Right lobe of liver (tissue), 4 donors: Measurements from ENCODE around the gene RUNX2.

Source experiments
- POLR2A ChIP-seq: fragments of 450-650 bp; IDR thresholded peaks from one replicate; pipeline ENCODE4 v1.6.1; 2017; ENCODE audit warnings: antibody characterized with exemption, mild to moderate bottlenecking
- TF ChIP-seq, protein P1 (sequence below), 4 donors: fragments of 200-600 bp in 3 of 4; fragments of 450-650 bp in 1 of 4; IDR thresholded peaks; one replicate each; pipeline versions ENCODE4 v1.5.1 to v1.8.0; 2016 to 2022; ENCODE audit warnings: antibody characterized with exemption in 4 of 4, mild to moderate bottlenecking in 2 of 4
- donor health status: DM: no; HTN: no; CAD: no.
- donor health status: DM: no; HTN: no; CAD: no.
- donor health status: DM: no; HTN: yes; CAD: no.

DNA sequence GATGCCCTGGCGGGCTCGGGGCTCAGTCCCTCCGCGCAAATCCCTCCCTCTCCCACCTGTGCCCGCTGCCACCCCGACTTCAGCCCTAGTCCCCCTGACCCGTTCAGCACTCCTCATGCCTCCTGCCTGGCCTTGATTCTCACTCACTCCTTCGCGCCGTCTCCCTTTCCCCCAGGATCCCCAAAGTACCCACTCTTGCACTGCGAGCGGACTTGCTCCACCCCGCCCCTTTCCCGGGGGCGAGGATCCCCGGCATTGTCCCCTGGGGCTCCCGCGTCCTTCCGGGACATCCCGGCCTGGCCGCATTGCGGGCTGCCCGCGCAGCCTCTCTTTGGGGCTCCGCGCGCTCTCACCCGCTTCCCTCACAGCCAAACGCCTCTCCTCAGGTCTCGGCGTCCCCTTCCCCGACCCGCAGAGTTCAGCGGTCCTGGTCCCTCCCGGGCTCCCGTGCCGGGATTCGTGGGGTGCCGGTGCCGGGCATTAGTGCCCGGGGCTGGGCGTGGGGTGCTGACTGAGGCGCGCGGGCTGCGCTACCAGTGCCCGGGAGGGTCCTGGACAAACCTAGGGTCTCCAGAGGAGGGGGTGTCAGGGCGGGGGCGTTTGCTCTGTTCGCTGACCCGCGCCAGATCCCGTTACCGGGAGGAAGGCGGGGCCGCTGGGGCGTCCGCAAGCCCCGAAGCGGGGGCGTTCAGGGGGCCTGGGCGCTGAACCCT lies 95.1 kb downstream of the RUNX2 start:
- TF ChIP-seq, protein P1, sequence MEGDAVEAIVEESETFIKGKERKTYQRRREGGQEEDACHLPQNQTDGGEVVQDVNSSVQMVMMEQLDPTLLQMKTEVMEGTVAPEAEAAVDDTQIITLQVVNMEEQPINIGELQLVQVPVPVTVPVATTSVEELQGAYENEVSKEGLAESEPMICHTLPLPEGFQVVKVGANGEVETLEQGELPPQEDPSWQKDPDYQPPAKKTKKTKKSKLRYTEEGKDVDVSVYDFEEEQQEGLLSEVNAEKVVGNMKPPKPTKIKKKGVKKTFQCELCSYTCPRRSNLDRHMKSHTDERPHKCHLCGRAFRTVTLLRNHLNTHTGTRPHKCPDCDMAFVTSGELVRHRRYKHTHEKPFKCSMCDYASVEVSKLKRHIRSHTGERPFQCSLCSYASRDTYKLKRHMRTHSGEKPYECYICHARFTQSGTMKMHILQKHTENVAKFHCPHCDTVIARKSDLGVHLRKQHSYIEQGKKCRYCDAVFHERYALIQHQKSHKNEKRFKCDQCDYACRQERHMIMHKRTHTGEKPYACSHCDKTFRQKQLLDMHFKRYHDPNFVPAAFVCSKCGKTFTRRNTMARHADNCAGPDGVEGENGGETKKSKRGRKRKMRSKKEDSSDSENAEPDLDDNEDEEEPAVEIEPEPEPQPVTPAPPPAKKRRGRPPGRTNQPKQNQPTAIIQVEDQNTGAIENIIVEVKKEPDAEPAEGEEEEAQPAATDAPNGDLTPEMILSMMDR (IDR thresholded peaks at IDR 0.05), result no peak
- TF ChIP-seq POLR2A, result no peak
